Fibroblast of the aortic adventitia (primary cell): ENCODE measurements around the gene EMCN. TPM values are rescaled to one million over a fixed set of nuclear protein-coding genes. Genes with fewer than 3 reads are reported as not detected.

ENCODE experiments used
- DNase-seq: peaks from one replicate; pipeline ENCODE4 v3.0.0-alpha.2; 2010; ENCODE audit warnings: low read depth
- H3K4me3 ChIP-seq: 2 replicates; pipeline ENCODE4 v1.5.1; 2011; ENCODE audit warnings: low read depth, mild to moderate bottlenecking, control low read depth, low read length, moderate library complexity
- total RNA-seq: library from RNA; depleted of rRNA; stranded (reverse); fragments of >200 nt; gene quantifications from 2 replicates; pipeline ENCODE4 v1.2.3, GENCODE V29; 2012; ENCODE audit warnings: low replicate concordance
- TF ChIP-seq, protein P1 (sequence below): IDR thresholded peaks from 2 replicates; pipeline ENCODE4 v1.5.1; 2011; ENCODE audit warnings: mild to moderate bottlenecking, low read length, control low read depth, inconsistent platforms; ENCODE audit not compliant: insufficient read depth

The EMCN gene, protein sequence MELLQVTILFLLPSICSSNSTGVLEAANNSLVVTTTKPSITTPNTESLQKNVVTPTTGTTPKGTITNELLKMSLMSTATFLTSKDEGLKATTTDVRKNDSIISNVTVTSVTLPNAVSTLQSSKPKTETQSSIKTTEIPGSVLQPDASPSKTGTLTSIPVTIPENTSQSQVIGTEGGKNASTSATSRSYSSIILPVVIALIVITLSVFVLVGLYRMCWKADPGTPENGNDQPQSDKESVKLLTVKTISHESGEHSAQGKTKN
- 0.90 and 0.99 TPM in 2 replicates for total RNA-seq

DNA sequence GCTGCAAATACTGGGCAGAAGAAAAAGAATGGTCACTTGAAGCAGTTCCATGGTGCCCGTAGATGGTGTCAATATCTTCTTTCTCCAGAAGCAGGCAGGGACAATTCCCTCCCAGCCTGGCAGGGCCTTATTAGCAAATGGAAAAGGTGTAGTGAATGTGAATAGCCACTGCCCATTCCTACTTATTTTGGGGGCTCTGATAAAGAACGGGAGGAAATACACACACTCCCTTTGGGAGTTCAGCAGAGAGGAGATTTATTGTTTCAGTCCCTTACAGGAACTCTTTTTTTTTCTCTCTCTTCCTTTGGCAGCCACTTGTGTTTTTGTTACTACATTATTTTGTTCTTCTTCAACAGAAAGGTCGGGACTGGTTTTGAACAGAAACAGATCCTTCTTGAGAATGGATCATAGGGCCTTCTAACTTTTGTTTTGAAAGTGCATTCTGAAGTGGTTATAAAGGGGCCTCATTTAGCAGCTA, at the start of gene EMCN:
Gene EMCN, minus strand, starts transcription at position 159 of the 478 bp plus-strand sequence. Its CDS starts 108 bp downstream, at position 51.
- H3K4me3 ChIP-seq: peak within 1 kb of the TSS; percentile 7
- TF ChIP-seq, protein P1, sequence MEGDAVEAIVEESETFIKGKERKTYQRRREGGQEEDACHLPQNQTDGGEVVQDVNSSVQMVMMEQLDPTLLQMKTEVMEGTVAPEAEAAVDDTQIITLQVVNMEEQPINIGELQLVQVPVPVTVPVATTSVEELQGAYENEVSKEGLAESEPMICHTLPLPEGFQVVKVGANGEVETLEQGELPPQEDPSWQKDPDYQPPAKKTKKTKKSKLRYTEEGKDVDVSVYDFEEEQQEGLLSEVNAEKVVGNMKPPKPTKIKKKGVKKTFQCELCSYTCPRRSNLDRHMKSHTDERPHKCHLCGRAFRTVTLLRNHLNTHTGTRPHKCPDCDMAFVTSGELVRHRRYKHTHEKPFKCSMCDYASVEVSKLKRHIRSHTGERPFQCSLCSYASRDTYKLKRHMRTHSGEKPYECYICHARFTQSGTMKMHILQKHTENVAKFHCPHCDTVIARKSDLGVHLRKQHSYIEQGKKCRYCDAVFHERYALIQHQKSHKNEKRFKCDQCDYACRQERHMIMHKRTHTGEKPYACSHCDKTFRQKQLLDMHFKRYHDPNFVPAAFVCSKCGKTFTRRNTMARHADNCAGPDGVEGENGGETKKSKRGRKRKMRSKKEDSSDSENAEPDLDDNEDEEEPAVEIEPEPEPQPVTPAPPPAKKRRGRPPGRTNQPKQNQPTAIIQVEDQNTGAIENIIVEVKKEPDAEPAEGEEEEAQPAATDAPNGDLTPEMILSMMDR: no peak
- peak; percentile 60 for DNase-seq

DNA sequence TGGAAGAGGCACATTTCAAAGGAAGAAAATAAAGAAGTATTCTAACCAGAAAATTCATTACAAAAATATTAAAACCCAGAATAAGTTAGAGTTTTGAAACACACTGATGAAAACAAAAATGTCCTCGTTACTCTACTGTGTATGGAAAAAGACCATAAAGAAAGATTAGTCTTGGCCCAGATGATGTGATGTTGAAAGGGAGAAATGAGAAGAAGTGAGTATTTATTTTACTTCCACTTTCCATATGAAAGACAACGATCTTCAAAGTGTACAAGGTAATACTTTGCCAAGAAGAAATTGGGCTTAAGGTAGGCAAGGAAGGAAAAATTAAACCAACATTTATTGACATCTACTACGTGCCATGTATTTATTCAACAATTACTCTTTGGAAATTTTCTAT, 48.6 kb upstream of the EMCN start:
- no peak overlapping the region for H3K4me3 ChIP-seq
- no peak for DNase-seq
- TF ChIP-seq, protein P1: no peak

DNA sequence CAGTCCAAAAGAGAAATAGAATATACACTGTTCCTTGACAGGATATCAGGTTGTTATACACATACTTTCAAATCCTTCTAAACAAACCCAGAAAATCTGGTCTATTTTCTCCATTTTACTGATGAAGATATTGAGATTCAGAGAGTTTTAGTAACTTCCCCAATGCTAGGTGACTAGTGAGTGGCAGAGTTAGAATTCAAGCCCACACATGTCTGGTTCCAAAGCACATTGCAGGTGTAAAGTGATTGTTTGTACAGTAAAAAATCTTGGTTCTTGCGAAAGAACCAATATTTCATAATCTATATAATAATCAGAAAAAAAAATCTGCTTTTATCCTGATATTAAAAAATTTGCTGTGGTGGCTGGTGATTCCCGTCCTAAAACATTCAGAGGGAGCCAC, 39.5 kb upstream of the EMCN start:
- H3K4me3 ChIP-seq: no peak overlapping the region
- TF ChIP-seq, protein P1: no peak
- no peak for DNase-seq

DNA sequence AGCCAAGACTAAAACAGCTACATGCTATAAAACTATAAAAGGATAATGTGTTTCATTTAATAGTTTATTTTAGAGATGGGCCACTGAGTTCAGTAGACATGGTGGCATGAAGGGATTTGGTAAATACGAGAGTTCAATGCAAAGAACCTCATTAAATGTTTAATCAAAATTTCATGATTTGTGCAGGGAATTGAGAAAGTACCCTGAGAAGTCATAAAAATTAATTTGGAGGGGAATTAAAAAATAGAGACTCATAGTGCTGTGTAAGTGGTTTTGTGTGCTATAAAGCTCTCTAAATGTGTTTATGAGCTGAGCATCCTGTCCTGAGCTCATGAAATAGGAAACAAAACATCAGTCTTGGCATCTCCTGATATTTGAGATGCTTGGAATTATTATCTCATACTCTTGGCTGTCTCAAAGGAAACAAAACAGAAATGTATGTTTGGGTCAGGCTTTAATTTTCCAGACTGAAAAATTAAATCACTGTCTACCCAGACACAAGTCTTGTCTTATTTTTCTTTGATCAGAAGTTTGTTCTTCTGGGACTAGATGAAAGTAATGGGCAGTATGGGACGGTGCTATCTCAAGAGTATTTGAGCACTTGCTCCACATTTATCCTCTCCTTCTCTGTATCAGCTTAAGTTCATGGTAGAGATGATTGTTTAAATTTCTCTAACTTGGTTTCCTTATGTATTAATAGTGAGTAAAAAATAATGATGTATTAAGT, 38.0 kb upstream of the EMCN start:
- TF ChIP-seq, protein P1: no peak
- no peak overlapping the region for H3K4me3 ChIP-seq
- DNase-seq: peak; percentile 19

DNA sequence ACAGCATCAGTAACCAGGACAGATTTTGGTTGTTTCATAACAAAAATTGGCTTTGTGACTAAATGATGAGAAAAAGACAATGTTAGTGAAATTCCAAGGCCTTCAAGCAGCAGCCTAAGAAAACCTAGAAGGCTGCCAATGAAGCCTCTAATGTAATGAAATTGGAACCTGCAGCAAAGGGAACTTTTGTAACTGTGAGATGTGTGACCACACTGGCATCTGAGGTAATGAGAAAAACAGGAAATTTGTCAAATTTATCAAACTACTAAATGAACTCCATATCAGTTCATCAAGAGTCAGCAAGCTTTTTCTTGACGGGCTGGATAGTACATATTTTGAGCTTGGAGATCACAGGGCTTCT, 30.4 kb upstream of the EMCN start:
- H3K4me3 ChIP-seq: no peak overlapping the region
- no peak for DNase-seq
- TF ChIP-seq, protein P1: no peak

DNA sequence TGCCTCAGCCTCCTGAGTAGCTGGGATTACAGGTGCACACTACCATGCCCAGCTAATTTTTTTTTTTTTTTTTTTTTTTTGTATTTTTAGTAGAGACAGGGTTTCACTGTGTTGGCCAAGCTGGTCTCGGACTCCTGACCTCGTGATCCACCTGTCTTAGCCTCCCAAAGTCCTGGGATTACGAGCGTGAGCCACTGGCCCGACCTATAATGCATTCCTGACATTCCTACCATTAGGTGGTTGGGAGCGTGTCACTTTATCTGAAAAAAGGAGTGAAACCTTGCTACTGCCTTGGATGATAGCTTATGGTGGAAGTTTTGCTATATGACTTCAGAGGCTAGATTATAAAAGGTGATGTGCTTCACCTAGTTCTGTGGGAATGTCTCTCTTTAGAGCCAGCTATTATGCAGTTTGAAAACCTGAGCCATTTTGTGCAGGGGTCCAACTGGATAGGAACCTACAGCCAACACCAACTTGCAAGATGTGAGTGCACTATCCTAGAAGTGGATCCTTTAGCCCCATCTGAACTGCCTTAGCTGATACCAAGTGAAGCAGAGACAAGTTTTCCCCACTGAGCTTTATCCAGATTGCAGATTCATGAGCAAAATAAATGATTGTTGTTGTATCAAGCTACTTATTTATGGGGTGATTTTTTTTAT, 29.8 kb upstream of the EMCN start:
- DNase-seq: no peak
- TF ChIP-seq, protein P1: no peak
- no peak overlapping the region for H3K4me3 ChIP-seq
